ENCODE data around the gene KBTBD13. TPM values are rescaled to one million over a fixed set of nuclear protein-coding genes. Genes with fewer than 3 reads are reported as not detected.
A peak's percentile ranks its signal among the peaks of the same experiment; 100 is the strongest.

Gene KBTBD13
- total and polyA plus RNA-seq, 4 donors: 0.04 to 0.23 (median 0.18) TPM

- Histone ChIP-seq H3K4me3 (no peak overlapping the region), H3K9me3 (ENCODE audit: control insufficient read depth in 4 of 4, insufficient read depth in 3 of 4, low read length in 3 of 4) (no peaks in the 10 kb centered on the region), H3K4me1 (ENCODE audit: control insufficient read depth in 5 of 5, insufficient read depth in 5 of 5, low read length in 5 of 5) (peaks cover 3 to 80% (median 27%) of the 10 kb centered on the region in 5 donors), H3K27me3 (ENCODE audit: control insufficient read depth in 3 of 3, insufficient read depth in 3 of 3, low read length in 2 of 3) (no peaks in the 10 kb centered on the region), H3K27ac (ENCODE audit: low read depth in 1 of 2, low read length in 1 of 2) (no peak overlapping the region), H3K9ac (ENCODE audit: insufficient read depth in 1 of 2, low read length in 2 of 2) (peak overlapping the region; percentile 42 to 93), H3K36me3 (ENCODE audit: control insufficient read depth in 4 of 4, insufficient read depth in 4 of 4, low read length in 4 of 4) (peaks cover 0 to 42% (median 15%) of the 10 kb centered on the region in 4 donors)
- WGBS, 2 donors: 56 to 75% methylated on average over 3 of the region's 3 CpGs
- ATAC-seq (ENCODE audit: insufficient read depth, low FRiP score): no peak
- no peak for TF ChIP-seq CTCF (IDR thresholded peaks at IDR 0.05; ENCODE audit: control extremely low read depth, extremely low read depth)
- no peak for DNase-seq
Measured at GRCh38 chr15:65066001-65066634, 10.4 kb upstream of the KBTBD13 start.

GRCh38 chr15:65066635-65067316 lies 9.8 kb upstream of the KBTBD13 start:
- Histone ChIP-seq H3K9me3 (ENCODE audit: control insufficient read depth in 4 of 4, insufficient read depth in 3 of 4, low read length in 3 of 4) (no peaks in the 10 kb centered on the region), H3K27me3 (ENCODE audit: control insufficient read depth in 3 of 3, insufficient read depth in 3 of 3, low read length in 2 of 3) (no peaks in the 10 kb centered on the region), H3K27ac (ENCODE audit: low read depth in 1 of 2, low read length in 1 of 2) (peak overlapping the region in 1 of 2 donors; percentile 85), H3K36me3 (ENCODE audit: control insufficient read depth in 4 of 4, insufficient read depth in 4 of 4, low read length in 4 of 4) (peaks cover 0 to 39% (median 15%) of the 10 kb centered on the region in 4 donors), H3K4me3 (peak overlapping the region; percentile 28), H3K9ac (ENCODE audit: insufficient read depth in 1 of 2, low read length in 2 of 2) (peak overlapping the region; percentile 88 to 99), H3K4me1 (ENCODE audit: control insufficient read depth in 5 of 5, insufficient read depth in 5 of 5, low read length in 5 of 5) (peaks cover 3 to 80% (median 25%) of the 10 kb centered on the region in 5 donors)
- TF ChIP-seq CTCF (IDR thresholded peaks at IDR 0.05; ENCODE audit: control extremely low read depth, extremely low read depth): no peak
- 43 to 47% methylated on average over 9 of the region's 9 CpGs for WGBS, 2 donors
- DNase-seq (peak; percentile 92 to 96 (median 93)), ATAC-seq (ENCODE audit: insufficient read depth, low FRiP score) (no peak)

GRCh38 chr15:65067317-65067644 lies 9.3 kb upstream of the KBTBD13 start:
- ATAC-seq (ENCODE audit: insufficient read depth, low FRiP score): no peak
- peaks cover 0 to 36% (median 14%) of the 10 kb centered on the region in 4 donors for H3K36me3 ChIP-seq (ENCODE audit: control insufficient read depth in 4 of 4, insufficient read depth in 4 of 4, low read length in 4 of 4)

More at GRCh38 chr15:65067317-65067644, 9.3 kb upstream of the KBTBD13 start:
- Histone ChIP-seq H3K27ac (ENCODE audit: low read depth in 1 of 2, low read length in 1 of 2) (peak overlapping the region; percentile 81 to 85), H3K9ac (ENCODE audit: insufficient read depth in 1 of 2, low read length in 2 of 2) (peak overlapping the region; percentile 88 to 99), H3K27me3 (ENCODE audit: control insufficient read depth in 3 of 3, insufficient read depth in 3 of 3, low read length in 2 of 3) (no peaks in the 10 kb centered on the region), H3K4me1 (ENCODE audit: control insufficient read depth in 5 of 5, insufficient read depth in 5 of 5, low read length in 5 of 5) (peaks cover 3 to 80% (median 25%) of the 10 kb centered on the region in 5 donors), H3K4me3 (peak overlapping the region; percentile 28), H3K9me3 (ENCODE audit: control insufficient read depth in 4 of 4, insufficient read depth in 3 of 4, low read length in 3 of 4) (no peaks in the 10 kb centered on the region)
- 21 to 22% methylated on average over 8 of the region's 8 CpGs for WGBS, 2 donors
- no peak for TF ChIP-seq CTCF (IDR thresholded peaks at IDR 0.05; ENCODE audit: control extremely low read depth, extremely low read depth)
- DNase-seq: no peak

Data from lung (tissue), 12 donors.